ENCODE measurements around the gene GFM2. TPM values are rescaled to one million over a fixed set of nuclear protein-coding genes. Genes with fewer than 3 reads are reported as not detected.

The GFM2 gene
- total RNA-seq, 1 donor from 2014 or later: 17.0 TPM

DNA sequence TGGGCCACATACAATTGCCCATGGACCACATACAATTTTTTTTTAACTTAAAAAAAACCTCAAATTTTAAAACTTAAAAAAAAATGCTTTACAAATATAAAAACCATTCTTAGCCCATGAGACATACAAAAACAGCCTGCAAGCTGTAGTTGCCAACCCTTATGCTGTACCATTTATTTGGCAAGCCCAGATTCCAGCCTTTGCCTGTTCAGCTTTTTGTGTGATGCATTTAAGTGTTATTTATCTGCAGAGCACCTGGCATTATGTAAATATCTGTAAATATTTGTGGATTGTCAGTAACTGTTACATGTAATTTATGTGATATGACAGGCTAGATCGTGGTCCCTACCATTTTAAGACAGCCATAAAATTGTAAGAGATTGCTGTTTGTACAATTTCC, 49.3 kb downstream of the GFM2 start:
- Mint-ChIP-seq H3K36me3 (ENCODE audit: low read depth) (peaks cover 25% of the 10 kb centered on the region), H3K27ac (ENCODE audit: unreplicated experiment) (no peak overlapping the region), H3K4me3 (ENCODE audit: unreplicated experiment) (no peak overlapping the region), H3K9me3 (ENCODE audit: low read depth) (no peaks in the 10 kb centered on the region), H3K27me3 (ENCODE audit: low read depth) (no peaks in the 10 kb centered on the region), H3K4me1 (ENCODE audit: low read depth) (no peaks in the 10 kb centered on the region)
- no peak for DNase-seq (ENCODE audit: low spot score)
- TF ChIP-seq, protein P1, sequence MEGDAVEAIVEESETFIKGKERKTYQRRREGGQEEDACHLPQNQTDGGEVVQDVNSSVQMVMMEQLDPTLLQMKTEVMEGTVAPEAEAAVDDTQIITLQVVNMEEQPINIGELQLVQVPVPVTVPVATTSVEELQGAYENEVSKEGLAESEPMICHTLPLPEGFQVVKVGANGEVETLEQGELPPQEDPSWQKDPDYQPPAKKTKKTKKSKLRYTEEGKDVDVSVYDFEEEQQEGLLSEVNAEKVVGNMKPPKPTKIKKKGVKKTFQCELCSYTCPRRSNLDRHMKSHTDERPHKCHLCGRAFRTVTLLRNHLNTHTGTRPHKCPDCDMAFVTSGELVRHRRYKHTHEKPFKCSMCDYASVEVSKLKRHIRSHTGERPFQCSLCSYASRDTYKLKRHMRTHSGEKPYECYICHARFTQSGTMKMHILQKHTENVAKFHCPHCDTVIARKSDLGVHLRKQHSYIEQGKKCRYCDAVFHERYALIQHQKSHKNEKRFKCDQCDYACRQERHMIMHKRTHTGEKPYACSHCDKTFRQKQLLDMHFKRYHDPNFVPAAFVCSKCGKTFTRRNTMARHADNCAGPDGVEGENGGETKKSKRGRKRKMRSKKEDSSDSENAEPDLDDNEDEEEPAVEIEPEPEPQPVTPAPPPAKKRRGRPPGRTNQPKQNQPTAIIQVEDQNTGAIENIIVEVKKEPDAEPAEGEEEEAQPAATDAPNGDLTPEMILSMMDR (IDR thresholded peaks at IDR 0.05): no peak

DNA sequence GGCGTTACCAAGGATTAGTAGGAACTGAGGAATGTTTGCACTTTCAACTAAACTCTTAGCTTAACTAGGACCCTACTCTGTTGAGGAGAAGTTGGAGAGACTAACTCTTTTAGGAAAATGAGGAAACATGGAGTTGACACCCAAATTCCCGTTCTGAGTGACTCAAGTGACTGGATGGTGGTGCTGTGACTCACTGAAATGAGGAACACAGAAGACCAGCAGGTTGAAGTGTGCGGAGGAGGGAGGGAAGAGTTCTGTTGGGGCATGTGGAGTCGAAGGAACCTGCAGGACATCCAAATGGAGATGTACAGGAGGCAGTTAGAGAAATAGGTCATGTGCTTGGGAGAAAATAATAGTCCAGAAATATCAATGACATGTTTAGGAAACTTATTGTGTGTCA, 73.7 kb downstream of the GFM2 start:
- Mint-ChIP-seq H3K36me3 (ENCODE audit: low read depth) (peaks cover 15% of the 10 kb centered on the region), H3K27ac (ENCODE audit: unreplicated experiment) (no peak overlapping the region)
- DNase-seq (ENCODE audit: low spot score): no peak

DNA sequence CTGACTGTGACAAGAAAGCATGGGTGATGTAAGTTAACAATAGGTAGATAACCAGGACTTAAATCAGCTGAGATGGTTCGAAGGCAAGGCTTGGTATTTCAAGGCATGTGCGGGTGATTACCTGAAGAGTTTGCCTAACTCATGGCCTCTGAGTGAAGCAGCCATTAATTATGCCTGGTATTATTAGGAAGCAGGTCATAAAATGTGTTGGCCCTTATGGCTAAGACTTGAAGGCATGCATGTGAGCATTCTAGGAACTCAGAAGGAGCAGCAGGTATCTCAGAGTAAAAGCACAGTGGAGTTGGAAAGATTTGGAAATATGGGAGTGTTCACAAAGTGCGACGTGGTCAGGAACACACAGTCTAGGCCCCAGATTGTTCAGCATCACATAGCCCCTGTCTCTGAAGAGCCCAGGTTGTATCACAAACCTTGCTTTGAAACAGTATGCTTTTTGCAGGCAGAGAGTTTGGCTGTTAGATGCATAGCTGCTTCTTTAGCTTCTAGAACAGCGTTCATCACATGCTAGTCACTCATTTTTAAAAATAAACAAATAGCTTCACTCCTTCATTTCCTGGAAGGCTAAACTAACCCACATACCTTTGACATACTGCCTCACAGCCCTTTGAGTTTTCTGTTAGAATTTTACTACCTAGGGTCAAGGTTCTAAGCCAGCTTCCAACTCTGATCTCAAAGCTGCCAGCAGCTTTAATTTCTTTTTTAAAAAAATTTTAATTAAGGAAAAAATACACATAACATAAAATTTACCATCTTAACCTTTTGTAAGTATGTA, 79.8 kb downstream of the GFM2 start:
- peaks cover 19% of the 10 kb centered on the region for H3K4me1 Mint-ChIP-seq (ENCODE audit: low read depth)
- DNase-seq (ENCODE audit: low spot score): no peak
- no peaks in the 10 kb centered on the region for H3K9me3 Mint-ChIP-seq (ENCODE audit: low read depth)
- TF ChIP-seq, protein P1 (IDR thresholded peaks at IDR 0.05): no peak
- no peak overlapping the region for H3K4me3 Mint-ChIP-seq (ENCODE audit: unreplicated experiment)
- peaks cover 3% of the 10 kb centered on the region for H3K36me3 Mint-ChIP-seq (ENCODE audit: low read depth)
- no peaks in the 10 kb centered on the region for H3K27me3 Mint-ChIP-seq (ENCODE audit: low read depth)
- H3K27ac Mint-ChIP-seq (ENCODE audit: unreplicated experiment): no peak overlapping the region

More for the DNA sequence above, 73.7 kb downstream of the GFM2 start:
- no peaks in the 10 kb centered on the region for H3K4me1 Mint-ChIP-seq (ENCODE audit: low read depth)
- H3K27me3 Mint-ChIP-seq (ENCODE audit: low read depth): no peaks in the 10 kb centered on the region
- no peak overlapping the region for H3K4me3 Mint-ChIP-seq (ENCODE audit: unreplicated experiment)
- TF ChIP-seq, protein P1 (IDR thresholded peaks at IDR 0.05): no peak
- H3K9me3 Mint-ChIP-seq (ENCODE audit: low read depth): no peaks in the 10 kb centered on the region

DNA sequence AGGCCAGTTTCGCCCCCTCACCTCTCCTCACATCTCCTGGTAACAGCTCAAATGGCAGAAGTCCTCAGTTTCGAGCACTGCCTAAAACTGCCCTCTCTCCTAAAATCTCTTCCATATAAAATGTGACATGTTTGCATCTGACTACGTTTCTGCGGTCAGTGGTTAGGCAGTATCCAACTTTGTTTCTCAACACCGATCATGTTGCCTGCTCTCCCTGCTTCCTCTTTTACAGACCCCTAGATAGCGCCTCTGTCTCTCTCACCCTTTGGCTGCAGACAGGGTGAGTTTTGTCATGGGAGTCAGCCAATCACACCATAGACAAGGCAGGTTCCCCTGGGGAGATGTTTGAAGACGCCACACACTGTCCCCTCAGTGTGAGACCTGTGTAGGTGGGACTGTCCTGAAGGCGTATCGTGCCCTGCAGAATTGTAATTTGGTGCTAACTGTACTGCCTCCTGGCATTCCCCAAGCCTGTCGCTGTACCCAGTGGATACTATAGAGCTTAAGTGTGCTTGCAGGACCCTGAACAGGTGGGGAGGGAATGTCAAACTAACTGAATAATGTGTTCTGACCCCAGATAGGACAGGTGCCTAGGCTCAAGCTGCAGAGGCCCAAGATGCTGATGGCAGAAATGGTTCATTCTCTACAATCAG, 80.8 kb downstream of the GFM2 start:
- DNase-seq (ENCODE audit: low spot score): no peak
- H3K27me3 Mint-ChIP-seq (ENCODE audit: low read depth): no peaks in the 10 kb centered on the region
- TF ChIP-seq, protein P1 (IDR thresholded peaks at IDR 0.05): no peak
- peaks cover 3% of the 10 kb centered on the region for H3K36me3 Mint-ChIP-seq (ENCODE audit: low read depth)
- peaks cover 19% of the 10 kb centered on the region for H3K4me1 Mint-ChIP-seq (ENCODE audit: low read depth)
- H3K4me3 Mint-ChIP-seq (ENCODE audit: unreplicated experiment): peak overlapping the region; percentile 79
- peak overlapping the region; percentile 57 for H3K27ac Mint-ChIP-seq (ENCODE audit: unreplicated experiment)
- H3K9me3 Mint-ChIP-seq (ENCODE audit: low read depth): no peaks in the 10 kb centered on the region

DNA sequence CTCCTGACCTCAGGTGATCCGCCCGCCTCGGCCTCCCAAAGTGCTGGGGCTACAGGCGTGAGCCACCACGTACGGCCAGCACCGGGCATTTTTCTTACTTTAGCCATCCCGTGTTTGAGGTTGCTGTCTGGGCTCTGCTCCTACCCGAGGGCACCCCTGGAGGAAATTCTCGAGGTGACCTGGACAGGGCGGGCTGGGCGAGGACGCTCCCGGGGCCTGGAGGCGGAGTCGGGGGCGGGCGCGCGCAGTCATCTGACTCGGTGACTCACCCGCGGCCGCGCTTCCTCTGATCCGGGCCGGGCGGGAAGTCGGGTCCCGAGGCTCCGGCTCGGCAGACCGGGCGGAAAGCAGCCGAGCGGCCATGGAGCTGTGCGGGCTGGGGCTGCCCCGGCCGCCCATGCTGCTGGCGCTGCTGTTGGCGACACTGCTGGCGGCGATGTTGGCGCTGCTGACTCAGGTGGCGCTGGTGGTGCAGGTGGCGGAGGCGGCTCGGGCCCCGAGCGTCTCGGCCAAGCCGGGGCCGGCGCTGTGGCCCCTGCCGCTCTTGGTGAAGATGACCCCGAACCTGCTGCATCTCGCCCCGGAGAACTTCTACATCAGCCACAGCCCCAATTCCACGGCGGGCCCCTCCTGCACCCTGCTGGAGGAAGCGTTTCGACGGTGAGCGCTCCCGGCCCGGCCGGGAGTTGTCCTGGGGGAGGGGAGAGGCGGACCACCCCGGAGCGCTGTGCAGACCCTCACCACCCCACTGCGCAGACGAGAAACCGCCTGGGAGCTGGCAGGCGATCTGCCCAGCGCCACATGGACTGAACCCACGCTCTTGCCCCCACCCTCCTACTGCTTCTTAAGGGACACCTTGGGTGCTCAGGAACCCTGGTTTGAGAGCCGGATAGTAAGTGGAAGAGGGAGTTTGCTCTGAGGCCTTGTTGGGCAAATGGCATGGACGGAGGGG, 81.7 kb downstream of the GFM2 start, which contains the start of gene HEXB:
Gene HEXB (plus strand): TSS at position 334 of the 952 bp plus-strand sequence. CDS start 28 bp downstream, at position 362.
- H3K27ac Mint-ChIP-seq (ENCODE audit: unreplicated experiment): peak within 1 kb of the TSS; percentile 68
- H3K36me3 Mint-ChIP-seq (ENCODE audit: low read depth): no peaks in the 10 kb centered on the region
- H3K9me3 Mint-ChIP-seq (ENCODE audit: low read depth): no peaks in the 10 kb centered on the region
- H3K4me3 Mint-ChIP-seq (ENCODE audit: unreplicated experiment): peak within 1 kb of the TSS; percentile 79
- peak; percentile 96 for DNase-seq (ENCODE audit: low spot score)
- H3K4me1 Mint-ChIP-seq (ENCODE audit: low read depth): peaks cover 19% of the 10 kb centered on the region
- TF ChIP-seq, protein P1 (IDR thresholded peaks at IDR 0.05): peak; percentile 35
- no peaks in the 10 kb centered on the region for H3K27me3 Mint-ChIP-seq (ENCODE audit: low read depth)
